NB4 (cell line): ENCODE data around the gene TMEM120B.
"Not testable (repeated sequence)": the region's sequence is repeated elsewhere in the genome, so short reads cannot be mapped to it uniquely, and the experiment has no call there.

ENCODE experiments used
- DNase-seq: peaks from one replicate; pipeline ENCODE4 v3.0.0; 2010; ENCODE audit warnings: low read depth
- H3K4me3 ChIP-seq: one replicate; pipeline ENCODE4 v1.5.1; 2011; ENCODE audit warnings: mild to moderate bottlenecking, low read depth, low read length, moderate library complexity
- MYC ChIP-seq: IDR thresholded peaks from 2 replicates; pipeline ENCODE4 v1.6.1; 2011; ENCODE audit warnings: low read depth, low read length
- POLR2A ChIP-seq: IDR thresholded peaks from 2 replicates; pipeline ENCODE4 v1.6.1; 2011; ENCODE audit warnings: mild to moderate bottlenecking; ENCODE audit not compliant: insufficient read length; ENCODE audit errors: extremely low read depth
- TF ChIP-seq, protein P1 (sequence below): IDR thresholded peaks from one replicate; pipeline ENCODE4 v1.5.1; 2012; ENCODE audit warnings: low read depth, low read length
- TF ChIP-seq, protein P2 (sequence below): IDR thresholded peaks from 2 replicates; pipeline ENCODE4 v1.6.1; 2011; ENCODE audit warnings: low read depth, low read length

TMEM120B gene

DNA sequence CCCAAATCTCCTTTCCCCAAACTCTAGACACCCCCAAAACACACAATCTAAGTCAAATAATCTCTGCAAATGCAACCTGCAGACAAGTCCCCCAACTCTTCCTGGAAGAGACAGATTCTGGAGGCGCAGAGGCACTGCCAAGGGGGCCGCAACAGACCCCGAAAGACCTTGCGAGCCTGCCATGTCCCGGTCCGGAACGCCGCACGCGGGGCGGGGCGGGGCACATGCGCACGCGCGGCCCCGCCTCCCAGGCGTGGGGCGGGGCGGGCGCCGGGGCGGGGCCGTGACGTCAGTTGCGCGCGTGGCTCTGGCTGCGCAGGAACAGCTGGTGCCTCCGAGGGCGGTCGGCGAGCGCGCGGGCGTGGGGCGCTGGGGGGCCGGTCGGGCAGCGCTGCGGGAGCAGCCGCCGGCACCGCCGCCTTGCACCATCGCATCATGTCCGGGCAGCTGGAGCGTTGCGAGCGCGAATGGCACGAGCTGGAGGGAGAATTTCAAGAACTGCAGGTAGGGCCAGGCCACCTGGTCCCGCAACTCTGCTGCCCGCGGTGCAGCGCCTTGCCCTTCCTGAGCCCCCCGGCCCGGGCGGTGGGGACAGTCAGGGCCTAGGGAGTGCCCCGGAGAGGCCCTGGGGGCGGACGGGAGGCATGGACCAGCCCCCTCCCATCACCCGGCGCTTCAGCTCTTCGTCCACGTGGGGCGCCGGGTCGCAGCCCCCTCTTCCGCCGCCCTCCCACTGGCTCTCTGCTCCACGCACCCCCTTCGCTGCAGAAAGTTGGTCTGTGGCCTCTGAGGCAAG is at the start of gene TMEM120B:
TMEM120B (plus strand) TSS at position 292 of the 796 bp plus-strand sequence; CDS start at position 436, 144 bp downstream.
- TF ChIP-seq MYC (peak; percentile 54; the same call in 1 of the 2 replicates), POLR2A (peak; percentile 77)
- TF ChIP-seq, protein P1, sequence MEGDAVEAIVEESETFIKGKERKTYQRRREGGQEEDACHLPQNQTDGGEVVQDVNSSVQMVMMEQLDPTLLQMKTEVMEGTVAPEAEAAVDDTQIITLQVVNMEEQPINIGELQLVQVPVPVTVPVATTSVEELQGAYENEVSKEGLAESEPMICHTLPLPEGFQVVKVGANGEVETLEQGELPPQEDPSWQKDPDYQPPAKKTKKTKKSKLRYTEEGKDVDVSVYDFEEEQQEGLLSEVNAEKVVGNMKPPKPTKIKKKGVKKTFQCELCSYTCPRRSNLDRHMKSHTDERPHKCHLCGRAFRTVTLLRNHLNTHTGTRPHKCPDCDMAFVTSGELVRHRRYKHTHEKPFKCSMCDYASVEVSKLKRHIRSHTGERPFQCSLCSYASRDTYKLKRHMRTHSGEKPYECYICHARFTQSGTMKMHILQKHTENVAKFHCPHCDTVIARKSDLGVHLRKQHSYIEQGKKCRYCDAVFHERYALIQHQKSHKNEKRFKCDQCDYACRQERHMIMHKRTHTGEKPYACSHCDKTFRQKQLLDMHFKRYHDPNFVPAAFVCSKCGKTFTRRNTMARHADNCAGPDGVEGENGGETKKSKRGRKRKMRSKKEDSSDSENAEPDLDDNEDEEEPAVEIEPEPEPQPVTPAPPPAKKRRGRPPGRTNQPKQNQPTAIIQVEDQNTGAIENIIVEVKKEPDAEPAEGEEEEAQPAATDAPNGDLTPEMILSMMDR: peak; percentile 24
- TF ChIP-seq, protein P2, sequence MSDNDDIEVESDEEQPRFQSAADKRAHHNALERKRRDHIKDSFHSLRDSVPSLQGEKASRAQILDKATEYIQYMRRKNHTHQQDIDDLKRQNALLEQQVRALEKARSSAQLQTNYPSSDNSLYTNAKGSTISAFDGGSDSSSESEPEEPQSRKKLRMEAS: peak; percentile 72
- DNase-seq: peak; percentile 83
- H3K4me3 ChIP-seq: peak within 1 kb of the TSS; percentile 95

DNA sequence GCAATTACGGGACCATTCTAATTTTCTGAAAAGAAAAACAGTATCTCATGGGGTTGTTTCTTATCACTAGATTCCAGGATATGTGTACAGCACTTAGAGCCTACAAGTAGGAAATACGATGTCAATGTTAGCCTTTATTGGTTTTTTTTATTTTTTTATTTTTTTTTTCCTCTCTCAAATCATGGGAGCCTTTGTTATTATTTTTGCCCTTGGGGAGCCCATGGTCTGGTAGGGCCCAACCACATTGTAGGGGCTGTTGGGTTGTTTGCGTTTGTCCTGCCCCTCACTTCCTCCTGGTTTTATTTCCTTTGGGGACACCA is 49.0 kb upstream of the TMEM120B start:
- DNase-seq: no peak
- H3K4me3 ChIP-seq: peak overlapping the region; percentile 27
- TF ChIP-seq MYC (peak; percentile 82), POLR2A (no peak)
- TF ChIP-seq, protein P1: no peak
- TF ChIP-seq, protein P2: no peak

DNA sequence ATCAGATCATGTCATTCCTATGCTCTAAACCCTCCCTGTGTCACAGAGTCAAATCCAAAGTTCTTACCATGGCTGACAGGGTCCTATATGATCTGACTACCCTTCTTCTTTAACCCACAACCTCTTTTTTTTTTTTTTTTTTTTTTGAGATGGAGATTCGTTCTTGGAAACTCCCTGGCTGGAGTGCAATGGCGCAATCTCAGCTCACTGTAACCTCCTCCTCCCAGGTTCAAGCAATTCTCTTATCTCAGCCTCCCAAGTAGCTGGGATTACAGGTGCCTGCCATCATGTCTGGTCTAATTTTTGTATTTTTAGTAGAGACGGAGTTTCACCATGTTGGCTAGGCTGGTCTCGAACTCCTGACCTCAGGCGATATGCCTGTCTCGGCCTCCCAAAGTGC is 45.7 kb upstream of the TMEM120B start:
- not testable (repeated sequence) for DNase-seq, H3K4me3 ChIP-seq

DNA sequence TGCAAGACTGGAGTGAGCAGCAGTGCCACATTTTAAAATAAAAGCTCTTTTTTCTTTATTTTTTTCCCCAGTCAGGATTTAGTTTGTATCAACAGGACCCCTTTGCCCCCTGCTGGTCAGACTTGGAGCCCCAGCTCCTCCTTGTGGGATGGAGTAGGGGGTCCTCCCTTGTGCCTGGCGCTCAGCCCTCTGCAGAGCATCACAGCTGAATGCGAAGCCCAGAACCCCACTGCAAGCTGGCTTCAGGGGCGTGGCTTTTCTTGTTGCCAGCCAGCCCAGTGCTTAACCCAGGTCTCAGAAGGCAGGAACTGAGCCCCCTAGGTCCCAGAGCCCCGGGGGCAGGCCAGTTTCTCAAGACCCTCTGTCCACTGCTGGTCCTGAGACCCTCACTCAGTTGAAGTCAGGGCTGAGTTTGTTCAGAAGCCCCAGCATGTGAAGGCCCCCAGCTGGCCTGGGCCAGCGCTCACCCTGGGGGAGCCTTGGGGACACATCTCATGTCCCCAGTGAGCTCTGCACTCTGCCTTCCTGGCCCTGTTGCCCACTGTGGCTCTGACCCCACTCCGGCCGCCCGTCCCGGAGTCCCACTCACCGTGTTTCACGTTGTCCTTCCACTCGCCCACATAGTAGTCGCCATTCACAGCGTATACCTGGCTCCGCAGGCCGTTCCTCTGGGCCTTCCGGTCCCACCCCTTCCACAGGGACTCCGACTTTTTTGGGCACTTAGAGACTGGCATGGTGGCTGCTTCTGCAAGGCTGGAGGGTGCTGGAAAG is 43.6 kb upstream of the TMEM120B start:
- TF ChIP-seq, protein P2: no peak
- TF ChIP-seq, protein P1: peak; percentile 85
- TF ChIP-seq POLR2A: no peak
- peak; percentile 73 for DNase-seq
- no peak overlapping the region for H3K4me3 ChIP-seq

DNA sequence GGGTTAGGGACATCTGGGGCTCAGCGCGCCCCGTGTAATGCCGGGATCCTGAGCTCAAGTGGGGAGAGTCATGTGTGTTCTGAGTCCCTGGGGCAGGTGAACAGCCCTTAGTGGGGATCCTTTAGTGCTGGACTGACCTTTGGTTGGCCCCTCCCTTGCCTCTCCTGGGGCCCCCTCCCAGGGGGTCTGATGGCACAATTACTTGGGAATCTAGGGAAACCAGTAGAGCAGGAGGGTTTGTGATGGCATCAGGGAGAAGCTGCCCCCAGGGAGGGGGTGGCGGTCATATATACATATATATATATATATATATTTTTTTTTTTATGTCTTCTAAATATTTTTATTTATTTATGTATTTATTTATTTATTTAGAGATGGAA is 43.0 kb upstream of the TMEM120B start, which contains the start of gene MORN3:
MORN3 (minus strand) TSS at position 134 of the 380 bp plus-strand sequence. CDS start 171 bp downstream, outside the sequence.
- TF ChIP-seq MYC (no peak), POLR2A (no peak)
- TF ChIP-seq, protein P1: no peak
- TF ChIP-seq, protein P2: no peak
- no peak for DNase-seq
- no peak within 1 kb of the TSS for H3K4me3 ChIP-seq

DNA sequence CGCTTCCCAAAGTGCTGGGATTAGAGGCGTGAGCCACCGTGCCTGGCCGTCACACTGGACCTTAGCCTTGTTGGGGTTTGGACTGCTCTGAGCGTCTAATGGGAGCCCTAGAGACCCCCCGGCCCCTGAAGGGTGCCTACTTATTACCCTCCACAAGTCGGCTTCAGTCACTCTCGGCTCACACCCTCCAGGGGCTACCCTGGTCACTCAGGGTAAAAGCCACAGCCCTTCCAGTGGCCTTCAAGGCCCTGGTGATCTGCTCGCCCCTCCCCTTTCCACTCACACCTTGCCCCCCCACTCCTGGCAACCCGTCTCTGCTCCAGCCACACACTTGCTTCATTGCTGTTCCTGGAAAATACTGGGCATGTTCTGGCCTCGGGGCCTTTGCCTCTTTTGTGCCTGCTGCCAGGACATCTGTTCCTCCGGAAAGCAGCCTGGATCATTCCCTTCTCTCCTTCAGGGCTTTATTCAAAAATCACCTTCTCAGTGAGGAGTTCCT is 39.5 kb upstream of the TMEM120B start:
- no peak overlapping the region for H3K4me3 ChIP-seq
- TF ChIP-seq POLR2A: no peak
- no peak for TF ChIP-seq MYC
- TF ChIP-seq, protein P2: no peak
- TF ChIP-seq, protein P1: no peak
- DNase-seq: no peak
